ENCODE data around the gene PRR7. TPM values are rescaled to one million over a fixed set of nuclear protein-coding genes. Genes with fewer than 3 reads are reported as not detected.

The PRR7 gene
- total RNA-seq, 1 donor from 2014 or later: 18.1 TPM

GRCh38 chr5:177493795-177494345 is 47.3 kb downstream of the PRR7 start:
- intact Hi-C loops (cut with DNase I): loop anchor here (1.0 kb wide), 2 partner anchors 15 to 37 kb away; no protein-coding TSS in a partner anchor
- peaks cover 46 to 57% of the 10 kb centered on the region in 2 donors for H3K36me3 ChIP-seq
- no peaks in the 10 kb centered on the region for H3K27me3 ChIP-seq
- H3K4me3 ChIP-seq: peak overlapping the region; percentile 28 to 92
- no peak for TF ChIP-seq CTCF (IDR thresholded peaks at IDR 0.05)
- H3K9me3 ChIP-seq: no peaks in the 10 kb centered on the region
- no peak for DNase-seq (ENCODE audit: low spot score in 2 of 2)
- peak overlapping the region; percentile 96 to 99 for H3K27ac ChIP-seq
- peaks cover 39 to 71% of the 10 kb centered on the region in 2 donors for H3K4me1 ChIP-seq

GRCh38 chr5:177494346-177495195 is 48.0 kb downstream of the PRR7 start:
- peak overlapping the region; percentile 31 to 92 for H3K4me3 ChIP-seq
- H3K27me3 ChIP-seq: no peaks in the 10 kb centered on the region
- H3K9me3 ChIP-seq: no peaks in the 10 kb centered on the region
- peak; percentile 74 to 95 for DNase-seq (ENCODE audit: low spot score in 2 of 2)
- H3K4me1 ChIP-seq: peaks cover 39 to 64% of the 10 kb centered on the region in 2 donors
- H3K36me3 ChIP-seq: peaks cover 39 to 50% of the 10 kb centered on the region in 2 donors
- TF ChIP-seq CTCF (IDR thresholded peaks at IDR 0.05): peak in 2 of 3 experiments; percentile 22 to 37
- intact Hi-C loops (cut with DNase I): loop anchor here (1.0 to 5.0 kb wide), 3 partner anchors 15 to 182 kb away; partner anchors contain the start of gene MXD3
- H3K27ac ChIP-seq: peak overlapping the region; percentile 96 to 99

- TF ChIP-seq CTCF (IDR thresholded peaks at IDR 0.05): peak in 1 of 3 experiments; percentile 11
- H3K4me1 ChIP-seq: peaks cover 39 to 57% of the 10 kb centered on the region in 2 donors
- intact Hi-C loops (cut with DNase I): loop anchor here (2.0 to 5.0 kb wide), 2 partner anchors 51 to 183 kb away; partner anchors contain the start of gene MXD3
These were observed 48.8 kb downstream of the PRR7 start for GRCh38 chr5:177495243-177496060.

GRCh38 chr5:177496070-177496726 is 49.6 kb downstream of the PRR7 start:
- TF ChIP-seq CTCF (IDR thresholded peaks at IDR 0.05): peak in 2 of 3 experiments; percentile 13 to 19
- Histone ChIP-seq H3K4me3 (peak overlapping the region; percentile 92 to 93), H3K4me1 (peaks cover 35 to 52% of the 10 kb centered on the region in 2 donors), H3K9me3 (no peaks in the 10 kb centered on the region), H3K27ac (peak overlapping the region; percentile 96 to 99), H3K36me3 (peaks cover 22 to 35% of the 10 kb centered on the region in 2 donors), H3K27me3 (no peaks in the 10 kb centered on the region)
- no peak for DNase-seq (ENCODE audit: low spot score in 2 of 2)
- intact Hi-C loops (cut with DNase I): loop anchor here (2.0 to 5.0 kb wide), 2 partner anchors 51 to 184 kb away; partner anchors contain the start of gene MXD3

More at GRCh38 chr5:177495243-177496060, 48.8 kb downstream of the PRR7 start:
- Histone ChIP-seq H3K9me3 (no peaks in the 10 kb centered on the region), H3K36me3 (peaks cover 30 to 42% of the 10 kb centered on the region in 2 donors), H3K27ac (peak overlapping the region; percentile 96 to 99), H3K4me3 (peak overlapping the region; percentile 92 to 93), H3K27me3 (no peaks in the 10 kb centered on the region)
- DNase-seq (ENCODE audit: low spot score in 2 of 2): peak; percentile 85 to 96
